ENCODE measurements around the gene SIAH3. TPM values are rescaled to one million over a fixed set of nuclear protein-coding genes. Genes with fewer than 3 reads are reported as not detected.

SIAH3 gene
- total and polyA plus RNA-seq, 4 donors: under 0.01 TPM; not detected in 3

GRCh38 chr13:45880242-45880641 is 28.7 kb upstream of the SIAH3 start:
- no peak for TF ChIP-seq FOXA2 (IDR thresholded peaks at IDR 0.05)
- TF ChIP-seq MAX (IDR thresholded peaks at IDR 0.05): no peak
- no peak for TF ChIP-seq HNF4A (conservative IDR thresholded peaks at IDR 0.05)
- no peak for TF ChIP-seq EGR1 (IDR thresholded peaks at IDR 0.05; ENCODE audit: low read depth in 2 of 2)
- no peak for TF ChIP-seq RXRA (IDR thresholded peaks at IDR 0.05)
- TF ChIP-seq YY1 (IDR thresholded peaks at IDR 0.05): no peak
- no peak for TF ChIP-seq GABPA (IDR thresholded peaks at IDR 0.05 in 1 of 2, conservative IDR thresholded peaks at IDR 0.05 in 1 of 2)
- TF ChIP-seq FOXA1 (IDR thresholded peaks at IDR 0.05): no peak
- TF ChIP-seq JUND (IDR thresholded peaks at IDR 0.05): no peak
- TF ChIP-seq CTCF (IDR thresholded peaks at IDR 0.05; ENCODE audit: low read depth, low read length, missing input control): no peak
- no peak for TF ChIP-seq REST (IDR thresholded peaks at IDR 0.05)
- no peak for TF ChIP-seq SP1 (IDR thresholded peaks at IDR 0.05)
- Histone ChIP-seq H3K36me3 (ENCODE audit: control insufficient read depth in 4 of 4, insufficient read depth in 3 of 4, low read depth in 1 of 4, low read length in 3 of 4) (no peaks in the 10 kb centered on the region), H3K9ac (ENCODE audit: low read depth in 1 of 2, low read length in 2 of 2) (no peak overlapping the region), H3K27me3 (ENCODE audit: control insufficient read depth in 4 of 4, insufficient read depth in 4 of 4, low read length in 3 of 4) (no peaks in the 10 kb centered on the region), H3K27ac (ENCODE audit: low read depth in 1 of 2, low read length in 2 of 2) (no peak overlapping the region), H3K9me3 (ENCODE audit: control insufficient read depth in 4 of 4, low read length in 3 of 4) (no peaks in the 10 kb centered on the region), H3K4me1 (ENCODE audit: control insufficient read depth in 4 of 4, insufficient read depth in 4 of 4, low read length in 3 of 4) (peaks cover 0 to 2% (median 0%) of the 10 kb centered on the region in 4 donors), H3K4me3 (ENCODE audit: low read depth in 1 of 3, low read length in 3 of 3) (no peak overlapping the region)
- DNase-seq (ENCODE audit: low spot score): no peak
- 30% methylated on average over 2 of the region's 2 CpGs for WGBS

GRCh38 chr13:45879666-45880065 is 28.1 kb upstream of the SIAH3 start:
- Histone ChIP-seq H3K9me3 (ENCODE audit: control insufficient read depth in 4 of 4, low read length in 3 of 4) (no peaks in the 10 kb centered on the region), H3K27me3 (ENCODE audit: control insufficient read depth in 4 of 4, insufficient read depth in 4 of 4, low read length in 3 of 4) (peaks cover 0 to 4% (median 0%) of the 10 kb centered on the region in 4 donors), H3K36me3 (ENCODE audit: control insufficient read depth in 4 of 4, insufficient read depth in 3 of 4, low read depth in 1 of 4, low read length in 3 of 4) (no peaks in the 10 kb centered on the region), H3K27ac (ENCODE audit: low read depth in 1 of 2, low read length in 2 of 2) (no peak overlapping the region), H3K4me1 (ENCODE audit: control insufficient read depth in 4 of 4, insufficient read depth in 4 of 4, low read length in 3 of 4) (peaks cover 0 to 2% (median 0%) of the 10 kb centered on the region in 4 donors), H3K9ac (ENCODE audit: low read depth in 1 of 2, low read length in 2 of 2) (no peak overlapping the region), H3K4me3 (ENCODE audit: low read depth in 1 of 3, low read length in 3 of 3) (no peak overlapping the region)
- WGBS: 15% methylated on average over 5 of the region's 5 CpGs
- no peak for DNase-seq (ENCODE audit: low spot score)
- TF ChIP-seq YY1 (IDR thresholded peaks at IDR 0.05): no peak
- no peak for TF ChIP-seq HNF4G (IDR thresholded peaks at IDR 0.05)
- no peak for TF ChIP-seq SP1 (IDR thresholded peaks at IDR 0.05)
- TF ChIP-seq FOXA1 (IDR thresholded peaks at IDR 0.05): no peak
- TF ChIP-seq GABPA (IDR thresholded peaks at IDR 0.05 in 1 of 2, conservative IDR thresholded peaks at IDR 0.05 in 1 of 2): no peak
- TF ChIP-seq REST (IDR thresholded peaks at IDR 0.05): no peak
- TF ChIP-seq FOXA2 (IDR thresholded peaks at IDR 0.05): no peak
- TF ChIP-seq EGR1 (IDR thresholded peaks at IDR 0.05; ENCODE audit: low read depth in 2 of 2): no peak
- TF ChIP-seq JUND (IDR thresholded peaks at IDR 0.05): no peak
- no peak for TF ChIP-seq TAF1 (conservative IDR thresholded peaks at IDR 0.05)
- TF ChIP-seq ZBTB33 (IDR thresholded peaks at IDR 0.05): no peak
- TF ChIP-seq CTCF (IDR thresholded peaks at IDR 0.05; ENCODE audit: low read depth, low read length, missing input control): peak; percentile 21
- TF ChIP-seq HNF4A (conservative IDR thresholded peaks at IDR 0.05): no peak
- TF ChIP-seq MAX (IDR thresholded peaks at IDR 0.05): peak; percentile 36
- peak; percentile 46 to 64 for TF ChIP-seq RAD21 (IDR thresholded peaks at IDR 0.05)
- no peak for TF ChIP-seq ATF3 (IDR thresholded peaks at IDR 0.05)

Measured in liver (tissue), 9 donors.